HEK293 (cell line): Measurements from ENCODE around the gene THBS2.

Experiments used
- GLIS1 ChIP-seq: fragments of 450-650 bp; formaldehyde crosslinking; IDR thresholded peaks from 2 replicates; pipeline ENCODE4 v1.5.1; 2016; ENCODE audit warnings: missing biosample characterization, missing genetic modification characterization
- REPIN1 ChIP-seq: fragments of 450-650 bp; formaldehyde crosslinking; IDR thresholded peaks from 2 replicates; pipeline ENCODE4 v1.5.1; 2017; ENCODE audit warnings: missing biosample characterization, missing genetic modification characterization, low read depth
- SP2 ChIP-seq: fragments of 450-650 bp; formaldehyde crosslinking; IDR thresholded peaks from 2 replicates; pipeline ENCODE4 v1.5.1; 2016; ENCODE audit warnings: missing biosample characterization, missing genetic modification characterization
- TCF7L2 ChIP-seq: IDR thresholded peaks from 2 replicates; pipeline ENCODE4 v1.6.1; 2011; ENCODE audit warnings: low read depth, mild to moderate bottlenecking, inconsistent platforms, low read length, moderate library complexity, borderline replicate concordance
- YY1 ChIP-seq: fragments of 450-650 bp; formaldehyde crosslinking; IDR thresholded peaks from 2 replicates; pipeline ENCODE4 v1.5.1; 2018; ENCODE audit warnings: missing biosample characterization, missing genetic modification characterization
- ZNF223 ChIP-seq: fragments of 450-650 bp; formaldehyde crosslinking; IDR thresholded peaks from 2 replicates; pipeline ENCODE4 v1.5.1; 2016; ENCODE audit warnings: missing biosample characterization, missing genetic modification characterization
- ZNF423 ChIP-seq: fragments of 450-650 bp; formaldehyde crosslinking; IDR thresholded peaks from 2 replicates; pipeline ENCODE4 v1.5.1; 2016; ENCODE audit warnings: missing biosample characterization, missing genetic modification characterization
- ZNF776 ChIP-seq: fragments of 450-650 bp; formaldehyde crosslinking; IDR thresholded peaks from 2 replicates; pipeline ENCODE4 v1.5.0; 2017; ENCODE audit warnings: missing biosample characterization, missing genetic modification characterization, borderline replicate concordance
- ZNF791 ChIP-seq: fragments of 450-650 bp; formaldehyde crosslinking; IDR thresholded peaks from 2 replicates; pipeline ENCODE4 v1.5.1; 2016; ENCODE audit warnings: missing biosample characterization, missing genetic modification characterization
- TF ChIP-seq, protein P1 (sequence below): fragments of 450-650 bp; formaldehyde crosslinking; IDR thresholded peaks from 2 replicates; pipeline ENCODE4 v1.5.1; 2016; ENCODE audit warnings: missing biosample characterization, missing genetic modification characterization

DNA sequence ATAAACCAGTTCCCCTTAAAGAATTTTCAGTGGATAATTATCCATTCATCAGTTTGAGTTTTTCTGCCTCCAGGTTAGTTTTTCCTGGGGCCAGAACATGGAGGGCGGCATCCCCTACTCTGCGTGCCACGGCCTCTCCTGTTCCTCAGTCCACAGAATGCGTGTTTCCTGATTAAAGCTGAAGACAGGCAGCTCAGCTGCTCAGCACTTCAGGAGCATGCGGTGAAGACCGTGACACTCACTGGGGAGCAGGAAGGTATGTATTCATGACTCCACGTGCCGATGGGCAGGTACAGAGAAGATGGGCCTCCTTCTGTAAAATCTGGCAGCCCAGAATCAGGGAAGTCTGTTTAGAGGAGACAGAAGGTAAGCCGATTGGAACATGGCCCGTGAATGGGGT, 2.0 kb upstream of the THBS2 start:
- TF ChIP-seq, protein P1, sequence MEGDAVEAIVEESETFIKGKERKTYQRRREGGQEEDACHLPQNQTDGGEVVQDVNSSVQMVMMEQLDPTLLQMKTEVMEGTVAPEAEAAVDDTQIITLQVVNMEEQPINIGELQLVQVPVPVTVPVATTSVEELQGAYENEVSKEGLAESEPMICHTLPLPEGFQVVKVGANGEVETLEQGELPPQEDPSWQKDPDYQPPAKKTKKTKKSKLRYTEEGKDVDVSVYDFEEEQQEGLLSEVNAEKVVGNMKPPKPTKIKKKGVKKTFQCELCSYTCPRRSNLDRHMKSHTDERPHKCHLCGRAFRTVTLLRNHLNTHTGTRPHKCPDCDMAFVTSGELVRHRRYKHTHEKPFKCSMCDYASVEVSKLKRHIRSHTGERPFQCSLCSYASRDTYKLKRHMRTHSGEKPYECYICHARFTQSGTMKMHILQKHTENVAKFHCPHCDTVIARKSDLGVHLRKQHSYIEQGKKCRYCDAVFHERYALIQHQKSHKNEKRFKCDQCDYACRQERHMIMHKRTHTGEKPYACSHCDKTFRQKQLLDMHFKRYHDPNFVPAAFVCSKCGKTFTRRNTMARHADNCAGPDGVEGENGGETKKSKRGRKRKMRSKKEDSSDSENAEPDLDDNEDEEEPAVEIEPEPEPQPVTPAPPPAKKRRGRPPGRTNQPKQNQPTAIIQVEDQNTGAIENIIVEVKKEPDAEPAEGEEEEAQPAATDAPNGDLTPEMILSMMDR (tag by site-specific recombination): no peak
- TF ChIP-seq YY1 (tag by site-specific recombination) (no peak), TCF7L2 (no peak), ZNF776 (no peak), ZNF791 (tag by site-specific recombination) (no peak), SP2 (tag by site-specific recombination) (no peak), ZNF423 (tag by site-specific recombination) (no peak), REPIN1 (tag by site-specific recombination) (no peak), GLIS1 (tag by site-specific recombination) (no peak), ZNF223 (tag by site-specific recombination) (no peak)
